Suppressor macrophage (primary cell): ENCODE data around the gene MRPS18B.

Experiments used
- DNase-seq, 4 experiments: peaks; one replicate each; pipeline ENCODE4 v3.0.0-alpha.2; 2020 to 2022

MRPS18B gene

DNA sequence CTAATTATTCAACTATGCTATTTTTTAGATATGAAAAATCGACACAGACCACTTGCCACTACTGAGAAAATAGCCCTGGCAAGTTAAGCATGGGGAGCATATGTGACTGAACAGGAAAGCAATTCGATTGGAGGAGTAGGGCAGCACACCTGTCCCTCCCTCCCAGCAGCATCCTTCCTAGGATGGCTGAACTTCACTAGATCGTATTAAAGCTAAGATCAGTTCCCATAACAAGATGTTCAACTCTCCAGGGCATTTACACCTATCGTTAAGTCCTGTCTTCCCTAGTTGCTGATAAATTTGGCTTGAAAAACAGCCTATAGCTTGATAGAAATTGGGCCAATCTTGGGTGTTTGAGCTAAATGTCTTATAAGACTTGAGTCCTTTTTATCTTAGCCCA, 7.6 kb upstream of the MRPS18B start:
- no peak for DNase-seq

DNA sequence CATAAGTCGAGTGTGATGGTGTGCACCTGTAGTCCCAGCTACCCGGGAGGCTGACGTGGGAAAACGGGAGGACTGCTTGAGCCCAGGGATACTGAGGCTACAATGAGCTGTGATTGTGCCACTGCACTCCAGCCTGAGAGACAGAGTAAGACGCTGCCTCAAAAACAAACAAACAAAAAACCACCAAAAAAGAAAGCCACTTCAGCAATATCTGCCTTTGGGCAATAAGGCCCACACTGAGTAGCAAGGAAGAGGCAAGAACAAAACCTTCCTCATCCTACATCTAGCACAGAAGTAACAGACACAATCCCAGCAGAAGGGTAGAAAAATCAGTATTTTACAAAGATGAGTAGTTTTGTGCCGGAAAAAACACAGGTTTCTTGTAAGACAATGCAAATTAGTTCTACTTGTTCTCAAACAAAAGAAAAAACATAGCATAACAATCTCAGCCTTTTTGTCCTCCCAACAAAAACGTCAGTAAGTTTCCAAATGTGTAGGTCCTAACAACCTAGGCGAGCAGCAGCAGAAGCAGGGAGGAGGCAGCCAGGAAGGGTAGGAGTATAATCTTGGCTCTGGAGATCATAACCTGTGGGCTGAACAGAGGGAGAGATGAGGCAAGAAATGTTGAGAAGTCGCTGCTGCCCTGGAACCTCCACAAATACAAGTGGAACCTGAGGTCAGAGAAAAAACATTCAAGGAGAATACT, 6.3 kb upstream of the MRPS18B start:
- no peak for DNase-seq

DNA sequence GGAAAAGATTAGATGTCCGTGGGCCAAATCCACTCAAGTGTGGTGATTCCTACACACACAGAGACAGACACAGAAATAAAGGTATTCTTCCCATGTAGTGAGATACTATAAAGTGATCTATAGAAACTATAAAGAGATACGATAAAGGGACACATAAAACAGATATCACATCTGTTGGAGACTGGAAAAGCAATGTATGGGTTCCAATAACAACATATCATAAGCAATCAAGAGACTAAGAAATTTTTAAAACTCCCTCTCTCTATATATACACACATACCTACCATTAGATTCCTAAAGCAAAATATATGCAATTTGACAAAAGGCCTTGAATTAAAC, 5.8 kb upstream of the MRPS18B start:
- DNase-seq: no peak

DNA sequence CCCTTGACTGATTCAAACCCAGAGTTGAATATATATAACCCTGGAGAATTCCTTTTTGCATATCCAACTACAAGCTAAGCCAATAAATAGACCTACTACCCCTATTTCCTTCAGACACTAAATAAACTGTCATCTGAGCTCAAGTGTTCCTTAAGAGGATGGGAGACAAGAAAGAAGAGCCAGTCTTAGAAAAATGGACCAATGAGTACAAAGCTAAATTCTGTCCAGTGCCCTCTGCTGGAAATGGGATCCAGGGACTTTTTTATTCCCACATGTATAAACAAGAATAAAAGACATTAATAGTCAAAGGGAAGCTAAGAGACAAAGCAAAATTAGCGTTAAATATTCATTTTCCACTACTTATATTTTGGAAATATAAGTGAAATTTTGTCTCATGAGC, 5.4 kb upstream of the MRPS18B start:
- peak in 1 of 4 experiments; percentile 23 for DNase-seq

DNA sequence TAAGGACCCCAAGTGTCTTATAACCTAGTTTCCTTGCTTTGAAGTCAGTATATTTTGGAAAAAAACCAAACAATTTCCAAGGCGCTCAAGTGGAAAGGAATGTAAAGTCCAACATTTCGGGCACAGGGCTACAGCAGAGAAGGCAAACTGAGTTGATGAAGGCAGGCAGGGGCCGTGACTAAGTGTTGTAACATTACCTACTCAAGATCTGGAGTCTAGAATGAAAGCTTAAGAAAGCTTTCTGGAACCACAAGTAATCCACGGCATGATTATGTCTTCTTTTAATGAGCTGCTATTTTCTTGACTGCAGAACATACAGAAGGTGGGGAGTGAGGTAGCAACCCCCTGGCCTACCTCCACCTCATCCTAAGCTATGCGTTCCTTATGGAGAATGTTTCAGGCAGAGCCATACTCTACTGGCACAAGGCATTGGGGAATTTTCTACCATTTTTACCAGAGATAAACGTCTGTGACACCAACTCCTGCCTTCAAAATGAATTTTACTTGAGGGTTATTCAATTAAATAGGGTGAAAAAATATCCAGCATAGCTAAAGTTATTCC, 4.9 kb upstream of the MRPS18B start:
- DNase-seq: no peak

DNA sequence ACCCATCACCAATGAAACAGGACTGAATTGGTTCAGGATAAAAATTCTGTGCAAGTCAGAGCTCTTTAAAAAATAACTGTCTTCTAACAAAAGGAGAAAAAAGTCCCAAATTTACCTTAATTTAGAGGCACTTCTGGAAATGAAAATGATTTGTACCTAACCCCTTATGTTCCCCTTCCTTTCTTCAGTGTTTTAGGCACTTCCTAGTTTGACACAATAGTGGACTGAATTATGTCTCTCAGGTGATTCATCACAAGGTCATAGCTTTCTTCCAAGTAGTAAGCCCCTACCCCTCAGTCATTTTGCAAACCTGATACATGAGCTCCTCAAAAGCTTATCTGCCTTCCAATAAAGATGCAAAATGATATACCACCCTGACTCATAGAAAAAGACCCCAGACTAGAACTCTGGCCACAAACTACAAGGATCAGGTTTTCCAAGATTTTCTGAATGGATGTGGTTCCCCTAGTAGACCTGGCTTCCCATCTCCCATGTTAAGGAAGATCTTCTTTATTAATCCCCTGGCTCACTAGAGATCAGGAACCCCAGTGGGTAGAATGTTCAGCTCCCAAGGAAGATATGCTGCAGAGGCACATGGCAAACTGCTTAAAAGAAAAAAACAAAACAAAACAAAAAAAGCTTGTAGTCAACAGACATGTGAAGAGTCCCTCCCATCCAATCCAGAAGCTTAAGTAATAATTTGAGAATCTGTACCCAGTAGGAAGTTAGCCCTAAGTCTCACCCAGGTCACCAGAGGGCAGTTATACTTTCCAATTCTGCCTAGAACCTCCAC, 4.2 kb upstream of the MRPS18B start:
- DNase-seq: no peak

DNA sequence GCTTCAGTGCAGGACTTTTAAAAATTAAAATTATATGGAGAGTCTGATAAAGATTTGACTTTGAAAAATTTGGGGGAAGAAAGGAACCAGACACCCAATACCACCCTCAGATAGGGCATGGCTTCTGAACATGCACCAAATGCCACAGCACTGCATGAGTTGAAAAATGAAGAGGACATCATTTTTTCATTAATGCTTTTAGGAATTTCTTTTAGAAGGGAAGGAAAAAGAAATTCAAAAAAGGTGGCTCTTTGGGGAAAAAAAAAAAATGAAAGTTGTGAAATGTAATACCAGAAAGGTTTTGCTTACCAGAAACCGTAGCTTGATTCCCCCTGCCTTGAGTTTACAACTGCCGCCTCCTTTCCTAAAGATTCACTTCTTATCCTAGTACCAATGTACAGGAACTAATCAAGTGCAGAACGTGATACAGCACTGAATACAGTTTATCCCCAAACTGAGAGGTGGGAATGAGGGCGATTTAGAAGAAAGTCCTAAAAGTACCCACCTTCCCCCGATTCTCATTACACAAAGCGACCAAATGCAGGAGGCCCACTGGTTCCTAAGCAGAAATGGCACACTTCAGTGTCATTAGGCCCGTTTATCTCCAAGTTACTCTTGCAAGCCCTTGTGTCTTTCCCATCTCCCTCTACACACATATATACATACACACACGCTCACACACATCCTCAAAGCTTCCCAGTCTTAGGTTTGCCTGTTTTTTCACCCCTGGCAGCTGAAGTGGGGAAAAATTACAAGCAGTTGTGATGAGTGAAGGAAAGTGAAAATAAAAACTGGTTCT, 3.4 kb upstream of the MRPS18B start:
- no peak for DNase-seq

DNA sequence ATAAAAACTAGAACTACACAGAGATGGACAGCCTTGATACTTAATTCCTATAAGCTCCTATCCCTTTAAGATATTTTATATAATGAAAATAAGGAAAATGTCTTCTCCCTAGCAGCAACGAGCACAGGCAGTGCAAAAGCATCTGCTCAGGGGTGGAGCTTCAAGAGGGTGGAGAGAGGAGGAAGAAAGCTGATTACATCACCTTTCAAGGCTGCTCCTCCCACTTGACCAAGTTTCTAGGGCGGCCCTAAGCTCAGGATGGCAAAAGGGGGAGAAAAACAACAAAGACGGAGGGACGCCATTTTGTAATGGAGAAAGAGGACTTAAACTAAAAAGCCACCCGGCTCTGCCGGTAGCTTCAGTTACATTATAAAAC, 2.8 kb upstream of the MRPS18B start:
- peak; percentile 93 to 99 (median 96) for DNase-seq

DNA sequence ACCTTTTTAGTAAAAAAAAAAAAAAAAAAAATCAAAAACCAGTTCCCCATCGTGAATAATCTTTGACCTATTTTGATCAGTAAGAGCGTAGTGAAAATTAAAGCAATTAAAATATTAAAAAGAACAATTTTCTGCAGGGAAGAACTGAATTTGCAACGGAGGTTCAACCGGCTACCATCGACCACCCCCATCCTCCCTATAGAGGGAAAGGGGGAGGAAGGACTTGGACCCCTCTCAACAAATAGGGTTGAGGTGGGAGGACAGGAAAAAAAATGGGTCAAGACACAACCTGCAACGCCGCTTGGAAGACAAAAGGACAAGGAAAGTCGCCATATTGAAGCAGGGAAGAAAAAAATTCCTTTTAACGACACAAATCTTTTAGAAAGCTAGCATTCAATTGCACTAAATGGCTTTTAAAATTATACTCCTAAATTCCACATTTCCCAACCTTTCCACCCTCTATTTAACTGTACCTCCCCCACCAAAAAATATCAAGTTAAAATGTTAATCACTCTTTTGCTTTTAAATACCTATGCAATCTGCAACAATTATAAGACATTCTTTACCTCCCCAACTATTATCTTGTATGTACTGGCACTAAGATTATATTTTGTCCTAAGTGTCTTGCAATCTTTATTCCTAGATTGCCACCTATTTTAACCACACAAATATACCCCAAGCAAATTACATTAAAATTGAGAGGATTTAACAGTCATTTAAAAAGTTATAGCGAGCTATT, 2.3 kb upstream of the MRPS18B start:
- DNase-seq: peak; percentile 63 to 81 (median 75)

DNA sequence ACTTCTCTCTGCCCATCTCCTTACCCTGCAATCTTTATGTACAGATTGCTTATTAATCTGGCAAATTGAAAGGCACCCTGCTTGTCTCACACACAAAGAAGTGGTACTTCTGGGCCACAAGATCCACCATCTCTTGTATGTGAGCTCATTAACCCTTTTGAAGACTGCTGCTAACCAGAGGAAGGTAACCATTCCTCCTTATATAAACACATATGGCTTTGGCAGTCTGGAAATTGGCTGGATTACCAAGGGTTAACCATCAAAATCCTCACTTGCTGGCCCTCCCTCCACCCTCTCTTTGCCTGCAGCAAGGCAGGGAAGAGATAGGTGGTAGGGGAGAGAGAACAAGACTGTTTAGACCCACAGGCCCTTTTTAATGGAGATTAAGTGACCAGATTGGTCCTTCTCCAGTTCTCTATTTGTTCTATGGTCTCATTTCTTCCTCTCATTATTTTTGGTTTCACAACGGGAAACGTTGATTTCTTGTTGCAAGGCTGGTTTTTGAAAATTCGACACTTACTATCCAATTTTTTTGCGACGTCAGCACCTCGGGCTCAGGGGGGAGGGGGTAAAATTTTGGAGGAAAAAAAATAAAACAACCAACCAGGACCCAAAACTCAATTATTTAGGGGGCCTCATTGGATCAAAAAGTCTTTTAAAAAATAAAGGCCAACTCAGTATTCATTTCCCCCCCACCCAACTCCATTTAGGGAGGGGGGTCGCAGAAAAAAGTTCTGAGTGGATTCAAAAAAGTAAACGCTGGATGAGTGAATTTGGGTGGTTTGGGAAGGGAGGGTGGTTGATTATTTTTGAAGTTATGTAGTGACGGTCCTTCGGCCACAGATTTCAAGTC, 1.5 kb upstream of the MRPS18B start:
- DNase-seq: peak; percentile 50 to 61 (median 52)

DNA sequence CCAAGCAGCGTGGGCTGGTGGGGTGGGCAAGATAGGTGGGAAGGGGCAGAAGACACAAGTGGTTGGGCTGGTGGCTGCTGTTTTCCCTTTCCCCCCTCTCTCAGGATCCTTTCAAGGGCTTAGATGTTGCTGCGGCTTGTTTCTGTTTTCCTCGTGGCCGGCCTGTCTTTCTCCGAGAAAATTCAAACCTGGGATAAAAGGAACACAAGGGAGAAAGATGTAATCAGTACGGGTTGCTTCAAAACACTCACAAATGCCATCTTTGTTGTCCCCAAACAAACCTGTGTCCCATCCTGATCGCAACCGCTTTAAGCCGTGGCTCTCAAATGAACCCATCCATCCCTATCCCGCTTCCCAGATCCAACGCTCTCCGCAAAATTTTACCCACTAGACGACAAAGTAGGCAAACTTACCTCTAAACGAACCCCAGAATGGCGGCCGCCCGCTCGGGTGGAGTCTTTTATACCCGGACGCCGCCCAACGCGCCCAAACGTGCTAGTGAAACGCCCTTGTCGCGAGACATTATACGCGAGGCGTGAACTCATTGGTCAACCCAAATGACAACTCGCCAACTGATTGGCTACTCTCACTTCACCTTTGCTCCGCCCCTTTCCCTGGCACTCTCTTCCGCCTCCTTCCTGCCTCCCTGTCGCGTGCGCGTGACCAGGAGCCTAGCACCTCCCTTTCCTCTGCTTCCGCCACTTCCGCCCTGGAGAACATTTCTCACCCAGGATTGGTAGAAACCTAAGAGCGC, 652 bp upstream of the MRPS18B start, which contains the start of gene PPP1R10:
Gene PPP1R10, minus strand, starts transcription at position 433 of the 754 bp plus-strand sequence. CDS start 7,299 bp downstream, outside the sequence.
- peak; percentile 99 to 100 (median 100) for DNase-seq

DNA sequence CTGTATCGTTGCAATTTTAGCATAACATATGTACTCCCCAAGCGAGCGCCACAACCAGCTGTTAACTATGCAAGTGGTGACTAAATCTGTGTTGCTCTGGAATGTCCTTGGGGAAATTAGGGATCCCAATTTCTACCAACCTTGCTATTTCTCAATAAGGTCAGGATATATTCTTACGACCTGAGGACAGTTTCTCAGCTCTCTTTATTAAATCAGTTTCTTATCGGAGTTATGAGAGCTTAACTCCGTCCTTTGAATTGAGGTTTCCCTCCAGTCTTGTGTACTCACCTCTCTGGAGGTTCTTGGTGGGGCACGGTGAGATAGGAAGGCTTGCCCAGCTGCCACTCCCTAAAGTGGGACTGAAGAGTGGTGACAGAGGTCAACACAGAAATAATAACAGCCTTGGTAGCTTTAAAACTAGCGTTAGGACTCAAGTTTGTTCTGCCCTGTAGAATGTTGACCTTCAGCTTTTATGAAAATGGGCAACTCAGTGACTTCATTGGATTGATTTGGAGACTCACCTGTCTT, 694 bp downstream of the MRPS18B start:
- no peak for DNase-seq

DNA sequence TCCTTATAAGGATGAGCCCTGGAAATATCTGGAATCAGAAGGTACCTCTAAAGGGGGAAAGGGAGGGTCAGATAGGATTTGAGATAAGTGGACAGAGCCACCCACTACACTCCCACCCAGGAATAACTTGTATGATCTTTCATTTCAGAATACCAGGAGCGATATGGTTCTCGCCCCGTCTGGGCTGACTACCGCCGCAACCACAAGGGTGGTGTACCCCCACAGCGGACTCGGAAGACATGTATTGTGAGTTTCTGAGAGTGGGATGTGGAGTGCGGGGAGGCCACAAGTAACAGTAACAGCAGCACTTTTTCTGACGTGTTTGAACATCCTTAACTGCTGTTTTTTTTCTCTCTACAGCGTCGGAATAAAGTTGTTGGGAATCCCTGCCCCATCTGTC, 1.9 kb downstream of the MRPS18B start:
- no peak for DNase-seq

DNA sequence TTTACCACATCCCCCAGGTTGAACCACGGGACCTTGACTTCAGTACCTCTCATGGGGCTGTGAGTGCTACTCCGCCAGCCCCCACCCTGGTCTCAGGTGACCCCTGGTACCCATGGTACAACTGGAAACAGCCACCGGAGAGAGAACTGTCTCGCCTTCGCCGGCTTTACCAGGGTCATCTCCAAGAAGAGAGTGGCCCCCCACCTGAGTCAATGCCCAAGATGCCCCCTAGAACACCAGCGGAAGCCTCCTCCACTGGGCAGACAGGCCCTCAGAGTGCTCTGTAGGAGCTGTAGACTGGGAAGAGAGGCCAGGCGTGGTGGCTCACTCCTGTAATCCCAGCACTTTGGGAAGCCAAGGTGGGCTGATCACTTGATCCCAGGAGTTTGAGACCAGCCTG, 7.9 kb downstream of the MRPS18B start:
- no peak for DNase-seq

DNA sequence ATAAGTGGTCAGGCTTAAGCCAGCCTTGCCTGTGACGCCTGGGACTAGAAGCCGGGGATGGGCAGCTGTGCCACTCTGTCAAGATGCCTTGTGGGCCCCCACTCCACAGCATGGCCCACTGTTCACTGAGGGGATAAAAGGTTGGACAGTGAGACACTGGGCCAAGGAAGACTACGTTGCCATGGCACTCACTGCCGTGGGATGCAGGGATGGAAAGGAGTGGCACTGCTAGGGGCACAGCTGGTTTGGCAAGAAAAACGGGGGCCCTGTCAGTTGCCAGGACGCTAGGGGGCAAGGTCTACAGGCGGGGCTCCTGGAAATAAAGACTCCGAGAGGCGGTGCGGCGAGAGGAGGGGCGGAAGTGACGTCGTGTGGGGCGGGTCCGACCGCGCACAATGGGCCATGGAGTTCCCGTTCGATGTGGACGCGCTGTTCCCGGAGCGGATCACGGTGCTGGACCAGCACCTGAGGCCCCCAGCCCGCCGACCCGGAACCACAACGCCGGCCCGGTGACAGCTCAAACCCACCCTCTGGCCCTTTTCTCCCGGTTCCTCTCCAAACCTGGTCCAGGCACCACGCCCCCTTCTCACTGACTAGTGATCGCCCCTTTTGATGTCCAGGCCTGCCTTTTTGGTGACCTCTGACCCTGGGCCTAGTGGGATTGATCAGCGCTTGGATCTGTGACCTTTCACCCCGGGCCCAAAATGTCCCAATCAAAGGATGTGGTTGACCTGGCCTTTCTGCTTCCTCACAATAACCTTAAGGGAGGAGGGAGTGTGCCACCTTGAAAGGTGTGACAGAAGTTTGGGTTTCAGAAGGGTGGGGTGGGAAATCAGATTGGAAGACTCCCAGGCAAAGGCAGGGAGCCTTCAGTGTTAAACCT, 9.1 kb downstream of the MRPS18B start, which contains the start of gene ATAT1:
Gene ATAT1, plus strand, starts transcription at position 391 of the 883 bp plus-strand sequence.
- DNase-seq: peak; percentile 88 to 93 (median 89)

DNA sequence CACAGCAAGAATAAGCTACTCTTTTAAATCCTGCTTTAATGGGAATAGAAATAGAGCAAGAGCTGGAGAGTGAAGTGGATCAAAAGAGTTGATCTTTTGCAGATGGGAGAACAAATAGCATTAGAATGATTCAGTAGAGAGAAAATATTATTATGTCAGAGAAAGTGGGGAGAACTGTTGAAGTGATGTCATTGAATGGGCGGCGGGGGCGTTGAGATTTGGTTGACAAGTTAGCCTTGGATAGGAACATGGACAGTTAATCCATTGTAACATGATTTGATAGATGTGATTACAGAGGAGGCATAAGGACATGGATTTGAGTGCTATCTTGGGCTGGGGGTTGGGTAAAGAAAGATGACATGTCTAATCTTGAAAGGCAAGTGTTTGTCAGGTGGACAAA, 18.2 kb downstream of the MRPS18B start:
- DNase-seq: no peak

DNA sequence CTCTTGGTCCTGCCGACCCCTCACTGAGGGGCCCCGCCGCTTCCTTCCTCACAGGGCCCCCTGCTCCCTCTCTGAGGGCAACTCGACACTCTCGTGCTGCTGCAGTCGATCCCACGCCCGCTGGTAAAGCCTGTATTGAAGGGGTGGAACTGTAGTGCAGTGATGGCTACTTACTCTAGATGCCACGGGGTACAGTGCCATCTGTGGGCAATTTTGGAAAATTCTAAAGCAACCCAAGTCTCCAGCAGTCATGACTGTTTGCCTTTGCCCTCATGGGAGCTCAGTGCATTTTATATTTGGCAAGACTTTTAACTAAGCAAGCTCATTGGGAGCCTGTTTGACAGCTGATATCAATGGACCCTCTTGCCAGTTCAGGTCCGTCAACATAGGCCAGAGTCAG, 22.8 kb downstream of the MRPS18B start:
- peak in 1 of 4 experiments; percentile 11 for DNase-seq

DNA sequence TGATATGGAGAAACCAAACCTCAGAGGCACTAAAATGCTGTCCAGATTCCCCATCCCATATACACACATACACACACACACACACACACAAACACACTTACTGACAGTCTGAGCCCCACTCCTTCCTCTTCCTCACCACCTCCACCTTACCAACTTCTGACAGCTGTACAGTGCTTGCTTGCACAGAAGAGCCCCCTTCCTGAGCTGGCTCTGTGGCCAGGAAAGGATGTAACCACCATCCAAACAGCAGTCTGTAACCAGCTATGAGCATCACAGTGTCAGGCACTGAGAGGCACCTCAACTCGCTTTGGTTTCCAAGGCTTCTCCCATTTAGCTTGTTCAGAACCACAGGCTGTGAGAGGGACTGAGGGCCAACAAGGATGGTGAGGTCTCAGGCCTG, 23.4 kb downstream of the MRPS18B start:
- DNase-seq: no peak

DNA sequence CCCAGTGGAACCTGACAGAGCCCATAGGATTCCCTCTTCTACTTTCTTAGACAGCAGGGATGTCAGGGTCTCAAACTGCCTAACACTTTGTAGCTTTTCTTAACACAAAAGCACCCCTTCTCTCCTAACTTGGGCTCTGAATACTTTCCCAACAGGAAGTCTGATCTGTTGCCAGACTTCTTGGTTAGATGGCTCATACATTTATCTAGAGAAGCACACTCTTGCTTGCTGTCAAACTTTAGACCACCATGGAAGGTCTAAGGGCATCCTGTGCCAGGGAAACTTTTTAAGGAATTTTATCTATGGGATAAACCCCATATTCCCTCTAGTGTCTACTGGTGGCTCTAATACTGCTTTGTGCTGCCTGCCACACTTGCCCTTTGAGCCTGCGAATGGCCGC, 26.0 kb downstream of the MRPS18B start:
- no peak for DNase-seq
